T-helper 17 cell (primary cell): Measurements from ENCODE around the gene PYGO2. TPM values are rescaled to one million over a fixed set of nuclear protein-coding genes. Genes with fewer than 3 reads are reported as not detected.

ENCODE experiments used
- ATAC-seq: fragments of 150-1000 bp; cut with Tn5 transposase; 2 replicates; pipeline ENCODE4 v1.10.0; 2021; ENCODE audit warnings: mild to moderate bottlenecking, moderate library complexity
- DNase-seq, 3 donors: peaks; one replicate each; pipeline versions ENCODE4 v3.0.0 to v3.0.0-alpha.2; 2020 to 2021
- H3K9me3 ChIP-seq: one replicate; pipeline ENCODE4 v1.7.0; 2013; ENCODE audit warnings: low read length, mild to moderate bottlenecking; ENCODE audit not compliant: control insufficient read depth, poor library complexity, severe bottlenecking
- H3K27ac Mint-ChIP-seq: one replicate; pipeline ENCODE4 v1.8.0; 2022; ENCODE audit warnings: mild to moderate bottlenecking, moderate library complexity, mixed read lengths
- H3K27me3 Mint-ChIP-seq: one replicate; pipeline ENCODE4 v1.8.0; 2022; ENCODE audit warnings: mixed read lengths
- H3K36me3 Mint-ChIP-seq: one replicate; pipeline ENCODE4 v1.8.0; 2022; ENCODE audit warnings: low read depth, mixed read lengths
- H3K4me1 Mint-ChIP-seq: one replicate; pipeline ENCODE4 v1.8.0; 2022; ENCODE audit warnings: mild to moderate bottlenecking, mixed read lengths
- H3K4me3 Mint-ChIP-seq: one replicate; pipeline ENCODE4 v1.8.0; 2022; ENCODE audit warnings: mild to moderate bottlenecking, moderate library complexity, mixed read lengths
- total RNA-seq, 4 donors: library from RNA in 2 of 4; stranded (reverse) in 2 of 4; gene quantifications; one replicate each; pipeline ENCODE4 v1.2.3 and lab custom pipeline; 2022 to 2026

PYGO2 gene
- total RNA-seq, 2 donors from 2014 or later: 34.7 to 45.1 TPM

GRCh38 chr1:155003766-155004351 is 42.3 kb upstream of the PYGO2 start:
- H3K9me3 ChIP-seq: no peaks in the 10 kb centered on the region
- H3K36me3 Mint-ChIP-seq: peaks cover 4% of the 10 kb centered on the region
- peaks cover 49% of the 10 kb centered on the region for H3K4me1 Mint-ChIP-seq
- no peak for DNase-seq
- H3K27me3 Mint-ChIP-seq: no peaks in the 10 kb centered on the region
- H3K27ac Mint-ChIP-seq: peak overlapping the region; percentile 96
- H3K4me3 Mint-ChIP-seq: peak overlapping the region; percentile 99
- ATAC-seq: no peak

- Mint-ChIP-seq H3K27me3 (no peaks in the 10 kb centered on the region), H3K4me1 (peaks cover 48% of the 10 kb centered on the region), H3K4me3 (peak overlapping the region; percentile 99), H3K27ac (peak overlapping the region; percentile 96), H3K36me3 (peaks cover 3% of the 10 kb centered on the region)
- DNase-seq (no peak), ATAC-seq (no peak)
- H3K9me3 ChIP-seq: no peaks in the 10 kb centered on the region
These were observed 41.7 kb upstream of the PYGO2 start for GRCh38 chr1:155003227-155003765.

- Mint-ChIP-seq H3K27ac (peak within 1 kb of the TSS; percentile 96), H3K36me3 (peaks cover 3% of the 10 kb centered on the region), H3K4me3 (peak within 1 kb of the TSS; percentile 99), H3K27me3 (no peaks in the 10 kb centered on the region), H3K4me1 (peaks cover 52% of the 10 kb centered on the region)
- DNase-seq: peak in 1 of 3 donors; percentile 12
- peak; percentile 2 for ATAC-seq
- H3K9me3 ChIP-seq: no peaks in the 10 kb centered on the region
These were observed 41.1 kb upstream of the PYGO2 start, which contains the start of gene ZBTB7B for GRCh38 chr1:155002464-155003226. ZBTB7B (plus strand) TSS chr1:155002802; CDS start chr1:155014661, 11,859 bp downstream.

GRCh38 chr1:155001675-155002463 is 40.3 kb upstream of the PYGO2 start:
- no peaks in the 10 kb centered on the region for H3K9me3 ChIP-seq
- H3K27ac Mint-ChIP-seq: peak overlapping the region; percentile 96
- peak overlapping the region; percentile 99 for H3K4me3 Mint-ChIP-seq
- peak; percentile 81 for ATAC-seq
- no peaks in the 10 kb centered on the region for H3K27me3 Mint-ChIP-seq
- DNase-seq: peak; percentile 94 to 96 (median 95)
- H3K36me3 Mint-ChIP-seq: peaks cover 3% of the 10 kb centered on the region
- peaks cover 55% of the 10 kb centered on the region for H3K4me1 Mint-ChIP-seq

GRCh38 chr1:155001425-155001674 is 39.8 kb upstream of the PYGO2 start:
- DNase-seq: no peak
- H3K4me1 Mint-ChIP-seq: peaks cover 50% of the 10 kb centered on the region

GRCh38 chr1:155000726-155001424 is 39.3 kb upstream of the PYGO2 start:
- no peaks in the 10 kb centered on the region for H3K9me3 ChIP-seq
- peaks cover 47% of the 10 kb centered on the region for H3K4me1 Mint-ChIP-seq
- peaks cover 3% of the 10 kb centered on the region for H3K36me3 Mint-ChIP-seq
- no peaks in the 10 kb centered on the region for H3K27me3 Mint-ChIP-seq
- peak; percentile 55 to 82 (median 76) for DNase-seq
- peak overlapping the region; percentile 96 for H3K27ac Mint-ChIP-seq
- peak overlapping the region; percentile 99 for H3K4me3 Mint-ChIP-seq
- ATAC-seq: peak; percentile 39

More at GRCh38 chr1:155001425-155001674, 39.8 kb upstream of the PYGO2 start:
- Mint-ChIP-seq H3K27me3 (no peaks in the 10 kb centered on the region), H3K36me3 (peaks cover 3% of the 10 kb centered on the region), H3K27ac (peak overlapping the region; percentile 96), H3K4me3 (peak overlapping the region; percentile 99)
- no peaks in the 10 kb centered on the region for H3K9me3 ChIP-seq
- no peak for ATAC-seq

GRCh38 chr1:155000411-155000725 is 38.8 kb upstream of the PYGO2 start:
- no peak for DNase-seq
- peak overlapping the region; percentile 96 for H3K27ac Mint-ChIP-seq
- H3K4me1 Mint-ChIP-seq: peaks cover 45% of the 10 kb centered on the region
- H3K9me3 ChIP-seq: no peaks in the 10 kb centered on the region
- H3K27me3 Mint-ChIP-seq: no peaks in the 10 kb centered on the region
- no peak for ATAC-seq
- H3K36me3 Mint-ChIP-seq: peaks cover 3% of the 10 kb centered on the region
- H3K4me3 Mint-ChIP-seq: peak overlapping the region; percentile 99

- no peak for ATAC-seq
- H3K27me3 Mint-ChIP-seq: no peaks in the 10 kb centered on the region
- peak overlapping the region; percentile 96 for H3K27ac Mint-ChIP-seq
- peak in 2 of 3 donors; percentile 47 to 62 for DNase-seq
- H3K9me3 ChIP-seq: no peaks in the 10 kb centered on the region
- peaks cover 42% of the 10 kb centered on the region for H3K4me1 Mint-ChIP-seq
- peak overlapping the region; percentile 99 for H3K4me3 Mint-ChIP-seq
- peaks cover 3% of the 10 kb centered on the region for H3K36me3 Mint-ChIP-seq
These were observed 38.2 kb upstream of the PYGO2 start for GRCh38 chr1:154999571-155000410.

GRCh38 chr1:154998818-154999570 is 37.4 kb upstream of the PYGO2 start:
- ATAC-seq (no peak), DNase-seq (peak; percentile 48 to 60 (median 51))
- Mint-ChIP-seq H3K36me3 (peaks cover 3% of the 10 kb centered on the region), H3K4me1 (peaks cover 37% of the 10 kb centered on the region), H3K27me3 (no peaks in the 10 kb centered on the region), H3K27ac (peak overlapping the region; percentile 96), H3K4me3 (peak overlapping the region; percentile 99)
- no peaks in the 10 kb centered on the region for H3K9me3 ChIP-seq

- DNase-seq: no peak
- Mint-ChIP-seq H3K27me3 (no peaks in the 10 kb centered on the region), H3K27ac (peak overlapping the region; percentile 96), H3K36me3 (no peaks in the 10 kb centered on the region), H3K4me1 (peaks cover 34% of the 10 kb centered on the region), H3K4me3 (peak overlapping the region; percentile 81)
- no peaks in the 10 kb centered on the region for H3K9me3 ChIP-seq
- no peak for ATAC-seq
These were observed 36.7 kb upstream of the PYGO2 start for GRCh38 chr1:154998201-154998780.

- Mint-ChIP-seq H3K27me3 (no peaks in the 10 kb centered on the region), H3K4me3 (no peak overlapping the region), H3K36me3 (no peaks in the 10 kb centered on the region), H3K27ac (peak overlapping the region; percentile 51), H3K4me1 (peaks cover 35% of the 10 kb centered on the region)
- ATAC-seq: no peak
- H3K9me3 ChIP-seq: no peaks in the 10 kb centered on the region
- DNase-seq: no peak
These were observed 35.6 kb upstream of the PYGO2 start for GRCh38 chr1:154996966-154997701.
